HUDEP-2 (cell line): ENCODE measurements around the gene ZGLP1.
"Not testable (repeated sequence)": the region's sequence is repeated elsewhere in the genome, so short reads cannot be mapped to it uniquely, and the experiment has no call there.

Source experiments
- DNase-seq, 76 experiments: peaks; one replicate each; lab custom pipeline; 2025; ENCODE audit not compliant: unreplicated experiment in 76 of 76; lab: John Stamatoyannopoulos, UW

The ZGLP1 gene

GRCh38 chr19:10309423-10309822, at the start of gene ZGLP1:
TSS of gene ZGLP1 (minus strand) at chr19:10309815.
- no peak for DNase-seq

GRCh38 chr19:10356431-10356830, 46.8 kb upstream of the ZGLP1 start:
- DNase-seq, result no peak

DNA sequence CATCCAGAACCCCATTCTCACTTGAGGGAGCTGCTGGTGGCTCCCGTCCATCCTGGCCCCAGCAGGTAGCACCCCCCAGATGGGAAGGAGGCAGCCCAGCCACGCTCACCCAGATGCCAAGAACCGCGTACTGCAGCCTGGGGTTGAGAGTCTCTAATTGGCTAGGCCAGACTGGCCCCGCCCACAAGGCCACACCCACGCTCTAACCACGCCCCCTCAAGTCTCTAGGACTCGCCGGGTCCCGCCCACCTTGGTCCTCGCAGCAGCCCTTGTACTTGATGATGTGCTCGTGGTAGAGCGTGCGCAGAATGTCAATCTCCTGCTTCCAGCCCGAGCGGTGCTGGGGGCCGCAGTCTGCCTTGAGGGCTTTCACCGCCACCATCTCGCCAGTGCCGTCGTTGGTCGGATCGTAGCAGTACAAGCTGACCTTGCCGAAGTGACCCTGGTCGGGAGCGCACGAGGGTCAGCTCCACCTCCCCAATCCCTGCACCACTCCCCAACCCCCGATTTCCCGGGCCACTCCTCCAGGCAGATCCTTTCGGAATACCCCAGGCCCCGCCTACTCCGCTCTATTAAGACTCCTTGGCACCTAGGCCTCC, 44.3 kb upstream of the ZGLP1 start:
- peak in 46 of 76 experiments; percentile 10 to 66 (median 44) for DNase-seq

DNA sequence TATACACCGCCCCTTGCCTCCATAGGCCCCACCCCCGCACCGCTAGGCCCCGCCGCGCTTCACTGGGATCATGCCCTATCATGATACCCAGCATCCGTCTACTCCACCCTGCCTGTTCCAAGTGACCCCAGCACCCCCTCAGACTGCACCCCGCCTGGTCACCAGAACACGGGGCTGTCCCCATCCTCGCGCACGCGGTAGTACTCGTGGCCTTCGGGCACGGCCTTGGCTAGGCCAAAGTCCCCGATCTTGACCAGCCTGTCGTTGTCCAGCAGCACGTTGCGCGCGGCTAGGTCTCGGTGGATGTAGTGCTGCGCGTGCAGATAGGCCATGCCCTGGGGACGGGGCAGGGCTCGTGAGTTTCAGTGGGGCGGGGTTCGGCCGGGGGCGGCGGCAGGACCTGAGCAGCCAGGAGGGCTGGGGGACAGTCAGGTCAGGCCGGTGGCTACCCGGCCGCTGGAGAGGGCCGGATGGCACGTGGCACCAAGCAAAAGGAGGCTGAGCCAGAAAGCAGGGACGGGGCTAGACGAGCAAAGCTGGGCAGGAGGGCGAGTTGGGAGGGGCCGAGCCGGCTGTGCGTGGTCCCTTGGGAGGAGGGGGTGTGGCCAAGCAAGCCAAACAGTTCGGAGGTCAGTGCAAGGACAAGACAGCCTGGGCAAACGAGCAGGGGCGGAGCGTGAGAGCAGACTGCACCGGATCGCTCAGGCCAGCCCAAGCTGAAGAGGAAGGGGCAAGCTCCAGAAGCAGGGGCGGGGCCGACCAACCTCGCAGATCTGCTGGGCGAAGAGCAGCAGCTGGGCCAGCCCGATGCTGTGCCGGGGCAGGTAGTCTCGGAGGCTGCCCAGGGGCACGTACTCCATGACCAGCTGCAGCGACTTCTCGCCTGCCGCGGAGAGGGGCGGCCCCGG, 43.4 kb upstream of the ZGLP1 start:
- DNase-seq, result no peak

DNA sequence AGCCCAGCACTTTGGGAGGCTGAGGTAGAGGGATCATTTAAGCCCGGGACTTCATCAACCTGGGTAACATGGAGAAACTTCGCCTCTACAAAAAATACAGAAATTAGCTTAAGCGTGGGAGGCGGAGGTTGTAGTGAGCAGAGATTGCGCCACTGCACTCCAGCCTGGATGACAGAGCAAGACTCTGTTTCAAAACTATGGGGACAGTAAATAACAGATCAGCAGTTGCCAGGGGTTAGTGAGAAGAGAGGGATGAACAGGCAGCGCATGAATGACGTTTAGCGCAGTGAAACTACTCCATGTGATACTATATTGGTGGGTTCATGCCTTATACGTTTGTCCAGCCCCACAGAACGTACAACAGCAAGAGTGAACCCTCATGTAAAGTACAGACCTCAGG, 36.9 kb upstream of the ZGLP1 start:
- DNase-seq, result no peak

DNA sequence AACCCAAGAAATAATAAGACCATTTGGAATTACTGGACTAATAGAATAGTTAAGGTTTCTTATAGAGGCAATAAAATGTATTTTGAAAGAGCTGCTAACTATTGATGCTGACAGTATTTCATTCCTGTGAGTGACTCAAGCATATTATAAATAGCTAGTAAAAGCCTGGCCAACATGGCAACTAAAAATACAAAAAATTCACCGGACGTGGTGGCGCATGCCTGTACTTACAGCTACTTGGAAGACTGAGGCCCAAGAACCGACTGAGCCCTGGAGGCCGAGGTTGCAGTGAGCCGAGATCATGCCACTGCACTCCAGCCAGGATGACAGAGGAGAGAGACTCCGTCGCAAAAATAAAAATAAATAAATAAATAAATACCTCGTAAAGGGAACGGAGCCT, 35.2 kb upstream of the ZGLP1 start:
- DNase-seq, result no peak

DNA sequence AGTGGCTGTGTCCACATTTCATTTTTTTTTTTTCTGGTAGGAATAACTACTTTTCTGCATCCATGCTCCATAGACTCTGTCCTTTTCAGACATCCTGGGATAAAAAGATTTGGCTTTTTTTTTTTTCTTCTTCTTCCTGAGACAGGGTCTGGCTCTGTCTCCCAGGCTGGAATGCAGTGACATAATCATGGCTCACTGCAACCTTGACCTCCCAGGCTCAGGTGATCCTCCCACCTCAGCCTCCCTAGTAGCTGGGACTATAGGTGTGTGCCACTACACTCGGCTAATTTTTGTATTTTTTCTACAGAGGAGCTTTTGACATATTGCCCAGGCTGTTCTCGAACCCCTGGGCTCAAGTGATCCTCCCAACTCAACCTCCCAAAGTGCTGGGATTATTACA, 33.9 kb upstream of the ZGLP1 start:
- no peak for DNase-seq

DNA sequence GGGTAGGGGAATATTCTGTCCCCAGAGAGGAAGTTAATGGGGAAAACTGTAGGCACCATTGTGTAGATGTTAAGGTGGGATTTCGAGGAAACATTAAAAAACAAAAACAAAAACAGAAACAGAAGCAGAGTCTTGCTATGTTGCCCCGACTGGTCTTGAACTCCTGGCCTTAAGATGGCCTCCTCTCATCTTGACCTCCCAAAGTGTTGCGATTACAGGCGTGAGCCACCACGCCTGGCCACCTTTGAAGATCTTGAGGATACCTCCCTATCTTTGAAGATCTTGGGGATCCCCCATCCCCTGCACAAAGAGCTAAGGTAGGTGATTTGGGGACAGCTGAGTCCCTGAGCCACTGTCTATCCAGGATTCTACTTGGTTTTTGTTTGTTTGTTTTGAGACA, 30.4 kb upstream of the ZGLP1 start:
- DNase-seq, result no peak

GRCh38 chr19:10339380-10339960, 29.9 kb upstream of the ZGLP1 start, which contains the start of gene ICAM3:
TSS of gene ICAM3 (minus strand) at chr19:10339624. CDS start at chr19:10339614, 10 bp downstream.
- peak in 14 of 76 experiments; percentile 7 to 43 (median 20) for DNase-seq

- no peak for DNase-seq
Observed at GRCh38 chr19:10338940-10339339, 29.3 kb upstream of the ZGLP1 start.

DNA sequence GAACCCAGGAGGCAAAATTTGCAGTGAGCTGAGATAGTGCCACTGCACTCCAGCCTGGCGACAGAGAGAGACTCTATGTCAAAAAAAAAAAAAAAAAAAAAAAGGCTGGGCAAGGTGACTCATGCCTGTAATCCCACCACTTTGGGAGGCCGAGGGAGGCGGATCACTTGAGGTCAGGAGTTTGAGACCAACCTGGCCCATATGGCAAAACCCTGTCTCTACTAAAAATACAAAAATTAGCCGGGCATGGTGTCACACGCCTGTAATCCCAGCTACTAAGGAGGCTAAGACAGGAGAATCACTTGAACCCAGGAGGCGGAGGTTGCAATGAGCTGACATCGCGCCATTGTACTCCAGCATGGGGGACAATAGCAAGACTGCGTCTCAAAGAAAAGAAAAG, 27.1 kb upstream of the ZGLP1 start:
- DNase-seq, result not testable (repeated sequence)

- no peak for DNase-seq
Observed at GRCh38 chr19:10335352-10335985, 25.9 kb upstream of the ZGLP1 start.

DNA sequence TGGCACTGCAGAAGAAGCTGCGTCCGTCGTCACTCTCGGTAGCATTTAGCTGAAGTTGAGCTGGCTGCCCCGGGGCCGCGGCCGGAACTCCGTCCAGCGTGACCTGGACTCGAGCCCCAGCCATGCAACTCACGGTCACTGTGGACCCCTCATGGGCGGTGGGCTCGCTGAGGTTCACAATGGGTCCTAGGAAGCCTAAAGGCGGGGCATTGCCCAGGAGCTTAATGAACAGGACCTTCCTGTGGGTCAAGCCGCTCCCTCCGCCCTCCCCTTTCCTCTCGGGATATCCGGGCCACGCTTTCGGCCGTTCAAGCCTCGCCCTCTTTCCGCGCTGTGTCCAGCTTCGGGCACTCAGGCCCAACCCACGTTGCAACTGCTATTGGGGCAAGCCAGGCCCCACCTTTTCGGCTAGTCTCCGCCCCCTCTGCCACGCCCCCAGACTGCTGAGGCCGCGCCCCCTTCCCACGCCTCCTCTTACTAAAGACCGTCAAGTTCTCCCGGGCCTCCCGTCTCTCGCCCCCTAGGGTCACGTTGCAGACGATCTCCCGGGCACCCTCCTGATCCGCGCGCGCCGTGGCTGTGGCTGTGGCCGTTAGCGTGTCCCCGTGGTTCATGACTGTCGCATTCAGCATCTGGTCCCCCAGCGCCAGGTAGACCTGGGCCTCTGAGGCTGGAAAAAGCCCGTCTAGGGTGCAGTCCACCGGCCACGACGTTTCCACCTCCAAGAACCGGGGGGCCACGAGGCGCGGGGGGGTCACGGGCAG, 25.2 kb upstream of the ZGLP1 start:
- DNase-seq, result peak in 57 of 76 experiments; percentile 11 to 87 (median 61)

DNA sequence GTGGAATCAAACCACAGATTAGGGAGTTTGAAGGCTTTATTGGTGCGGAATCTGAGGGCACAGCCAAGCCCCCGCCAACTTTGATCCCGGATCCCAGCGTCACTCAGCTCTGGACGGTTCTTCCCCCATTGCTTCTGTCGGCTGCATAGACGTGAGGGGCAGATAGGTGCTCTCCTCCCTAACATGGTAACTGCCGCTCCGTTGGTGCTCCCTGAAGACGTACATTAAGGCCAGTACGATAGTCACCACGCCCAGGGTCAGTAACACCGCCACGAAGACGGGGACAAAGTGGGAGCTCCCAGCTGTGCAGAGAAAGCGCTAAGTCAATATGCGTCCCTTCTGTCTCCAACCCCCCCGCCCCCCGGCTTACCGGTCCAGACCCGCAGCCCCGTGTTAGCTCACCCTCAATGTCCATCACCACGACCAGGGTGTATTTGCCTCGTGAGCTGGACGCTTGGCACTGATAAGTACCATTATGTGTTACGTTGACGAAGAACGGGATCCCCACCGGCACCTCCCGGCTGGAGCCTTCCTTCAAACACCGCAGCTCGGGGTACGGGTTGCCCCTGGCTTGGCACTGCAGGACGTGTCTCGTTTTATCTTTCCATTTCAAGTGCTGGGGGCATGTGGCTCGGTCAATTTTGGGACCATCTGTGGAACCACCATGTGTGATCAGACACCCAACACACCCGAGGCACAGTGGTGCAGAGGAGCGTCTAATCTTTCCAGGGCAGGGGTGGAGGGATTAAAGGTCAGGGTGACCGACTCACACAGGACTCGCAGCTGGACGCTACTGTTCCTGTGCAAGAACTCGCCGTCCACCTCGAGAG, 24.4 kb upstream of the ZGLP1 start:
- no peak for DNase-seq

DNA sequence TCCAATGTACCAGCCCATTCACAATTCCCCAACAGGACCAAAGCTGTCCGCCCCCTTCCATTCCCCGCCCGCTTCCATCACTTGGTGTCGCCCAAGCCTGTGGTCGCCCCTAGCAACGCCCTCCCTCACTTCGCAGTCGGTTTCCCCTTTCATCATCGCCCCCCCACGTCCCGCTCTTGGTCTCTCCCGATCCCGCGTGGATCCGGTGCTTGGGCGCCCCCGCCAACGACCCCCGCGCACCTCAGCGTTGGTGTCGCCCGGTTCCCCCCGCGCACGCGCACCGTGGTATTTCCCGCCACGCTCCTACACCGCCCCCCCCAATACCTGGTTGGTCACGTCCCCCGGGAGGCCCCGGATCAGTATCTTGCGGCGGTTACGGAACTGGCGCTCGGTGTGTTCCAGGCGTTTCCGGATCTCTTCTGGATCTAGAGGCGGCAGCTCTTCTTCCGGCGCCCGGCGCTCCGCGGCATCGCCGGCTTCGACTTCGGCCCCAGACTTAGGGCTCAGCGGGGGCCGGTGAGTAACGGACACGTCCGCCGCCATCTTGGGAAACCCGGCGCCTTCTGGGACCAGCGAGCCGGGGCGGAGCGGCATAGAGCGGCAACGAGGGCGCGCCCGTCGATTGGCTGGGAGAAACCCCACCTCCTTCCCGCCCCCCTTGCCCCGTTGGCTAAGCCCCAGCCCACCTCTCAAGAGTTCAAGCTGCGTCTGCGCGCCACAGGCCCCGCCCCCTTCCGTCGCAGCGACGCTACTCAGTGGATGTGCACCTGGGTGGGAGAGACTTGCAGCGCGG, 23.5 kb upstream of the ZGLP1 start, which contains the start of gene RAVER1:
Gene RAVER1 (minus strand): TSS at position 565 of the 793 bp plus-strand sequence. CDS start 22 bp downstream, at position 543.
- peak; percentile 59 to 99 (median 98) for DNase-seq

- peak in 2 of 76 experiments; percentile 6 to 13 for DNase-seq
Observed at GRCh38 chr19:10332158-10332964, 22.7 kb upstream of the ZGLP1 start.

GRCh38 chr19:10329555-10329954, 19.9 kb upstream of the ZGLP1 start:
- no peak for DNase-seq
